ENCODE results near the gene INPPL1.

The INPPL1 gene

GRCh38 chr11:72217841-72218240 lies 6.7 kb upstream of the INPPL1 start:
- DNase-seq = no peak

GRCh38 chr11:72218251-72218745 lies 6.3 kb upstream of the INPPL1 start:
- no peak for DNase-seq

- no peak for DNase-seq
These were observed 3.7 kb upstream of the INPPL1 start for GRCh38 chr11:72220696-72221363.

GRCh38 chr11:72221386-72222075 lies 3.0 kb upstream of the INPPL1 start:
- no peak for DNase-seq

GRCh38 chr11:72222106-72222891 lies 2.3 kb upstream of the INPPL1 start:
- DNase-seq = peak; percentile 17

GRCh38 chr11:72222907-72223614 lies 1.5 kb upstream of the INPPL1 start:
- DNase-seq = peak; percentile 91

GRCh38 chr11:72223615-72224563 lies 678 bp upstream of the INPPL1 start:
- peak; percentile 48 for DNase-seq

- DNase-seq = peak; percentile 22
These were observed 914 bp downstream of the INPPL1 start for GRCh38 chr11:72225411-72225951.

- DNase-seq = no peak
These were observed 2.1 kb downstream of the INPPL1 start for GRCh38 chr11:72226701-72227100.

GRCh38 chr11:72227316-72228228 lies 3.0 kb downstream of the INPPL1 start:
- DNase-seq = no peak

GRCh38 chr11:72228229-72228843 lies 3.8 kb downstream of the INPPL1 start:
- no peak for DNase-seq

- DNase-seq = no peak
These were observed 4.3 kb downstream of the INPPL1 start for GRCh38 chr11:72228844-72229231.

- DNase-seq = no peak
These were observed 4.9 kb downstream of the INPPL1 start for GRCh38 chr11:72229336-72229924.

- DNase-seq = no peak
These were observed 5.6 kb downstream of the INPPL1 start for GRCh38 chr11:72229925-72230763.

GRCh38 chr11:72230764-72231365 lies 6.3 kb downstream of the INPPL1 start:
- DNase-seq = no peak

- DNase-seq = no peak
These were observed 7.1 kb downstream of the INPPL1 start for GRCh38 chr11:72231396-72232259.

Data from hematopoietic multipotent progenitor cell treated with erythropoietin and hydrocortisone succinate and interleukin-3 and kit ligand, for 8 days (in vitro differentiated cells).